Activated naive CD8-positive, alpha-beta T cell (primary cell): ENCODE results near the gene MAD1L1.

Source experiments
- H3K27ac Mint-ChIP-seq: one replicate; pipeline ENCODE4 v1.8.0; 2021; ENCODE audit warnings: mixed read lengths
- H3K27me3 Mint-ChIP-seq: one replicate; pipeline ENCODE4 v1.8.0; 2021; ENCODE audit warnings: mixed read lengths
- H3K36me3 Mint-ChIP-seq: one replicate; pipeline ENCODE4 v1.8.0; 2021; ENCODE audit warnings: mixed read lengths
- H3K4me1 Mint-ChIP-seq: one replicate; pipeline ENCODE4 v1.8.0; 2021; ENCODE audit warnings: low read depth, mixed read lengths
- H3K4me3 Mint-ChIP-seq: one replicate; pipeline ENCODE4 v1.8.0; 2021; ENCODE audit warnings: mild to moderate bottlenecking, mixed read lengths
- H3K9me3 Mint-ChIP-seq: one replicate; pipeline ENCODE4 v1.8.0; 2021; ENCODE audit warnings: low read depth, mixed read lengths

MAD1L1 gene

GRCh38 chr7:1917221-1918062 is 315.3 kb downstream of the MAD1L1 start:
- Mint-ChIP-seq H3K27ac (no peak overlapping the region), H3K4me1 (peaks cover 47% of the 10 kb centered on the region), H3K27me3 (no peaks in the 10 kb centered on the region), H3K4me3 (no peak overlapping the region), H3K36me3 (peaks cover 2% of the 10 kb centered on the region), H3K9me3 (no peaks in the 10 kb centered on the region)

GRCh38 chr7:1916601-1916970 is 316.2 kb downstream of the MAD1L1 start:
- Mint-ChIP-seq H3K36me3 (peaks cover 2% of the 10 kb centered on the region), H3K4me1 (peaks cover 39% of the 10 kb centered on the region), H3K27ac (no peak overlapping the region), H3K9me3 (no peaks in the 10 kb centered on the region), H3K27me3 (no peaks in the 10 kb centered on the region), H3K4me3 (no peak overlapping the region)

GRCh38 chr7:1915956-1916600 is 316.7 kb downstream of the MAD1L1 start:
- Mint-ChIP-seq H3K4me3 (no peak overlapping the region), H3K4me1 (peaks cover 35% of the 10 kb centered on the region), H3K36me3 (peaks cover 2% of the 10 kb centered on the region), H3K9me3 (no peaks in the 10 kb centered on the region), H3K27ac (no peak overlapping the region), H3K27me3 (no peaks in the 10 kb centered on the region)

- H3K27ac Mint-ChIP-seq, result no peak overlapping the region
- peaks cover 29% of the 10 kb centered on the region for H3K4me1 Mint-ChIP-seq
- no peaks in the 10 kb centered on the region for H3K27me3 Mint-ChIP-seq
These were observed 317.4 kb downstream of the MAD1L1 start for GRCh38 chr7:1915326-1915725.

GRCh38 chr7:1914743-1915142 is 318.0 kb downstream of the MAD1L1 start:
- Mint-ChIP-seq H3K4me3 (no peak overlapping the region), H3K27ac (no peak overlapping the region), H3K36me3 (peaks cover 2% of the 10 kb centered on the region), H3K27me3 (no peaks in the 10 kb centered on the region), H3K4me1 (peaks cover 23% of the 10 kb centered on the region), H3K9me3 (no peaks in the 10 kb centered on the region)

More at GRCh38 chr7:1915326-1915725, 317.4 kb downstream of the MAD1L1 start:
- Mint-ChIP-seq H3K36me3 (peaks cover 2% of the 10 kb centered on the region), H3K9me3 (no peaks in the 10 kb centered on the region), H3K4me3 (no peak overlapping the region)

- Mint-ChIP-seq H3K9me3 (no peaks in the 10 kb centered on the region), H3K27me3 (no peaks in the 10 kb centered on the region), H3K27ac (no peak overlapping the region), H3K4me3 (no peak overlapping the region), H3K4me1 (peaks cover 19% of the 10 kb centered on the region), H3K36me3 (peaks cover 2% of the 10 kb centered on the region)
These were observed 318.4 kb downstream of the MAD1L1 start for GRCh38 chr7:1914321-1914720.

GRCh38 chr7:1913466-1914282 is 319.1 kb downstream of the MAD1L1 start:
- H3K36me3 Mint-ChIP-seq, result peaks cover 2% of the 10 kb centered on the region
- H3K27me3 Mint-ChIP-seq, result no peaks in the 10 kb centered on the region
- peaks cover 14% of the 10 kb centered on the region for H3K4me1 Mint-ChIP-seq
- H3K9me3 Mint-ChIP-seq, result no peaks in the 10 kb centered on the region
- H3K4me3 Mint-ChIP-seq, result no peak overlapping the region
- H3K27ac Mint-ChIP-seq, result no peak overlapping the region

GRCh38 chr7:1912593-1913465 is 319.9 kb downstream of the MAD1L1 start:
- Mint-ChIP-seq H3K4me3 (no peak overlapping the region), H3K9me3 (no peaks in the 10 kb centered on the region), H3K36me3 (peaks cover 2% of the 10 kb centered on the region), H3K27me3 (no peaks in the 10 kb centered on the region), H3K27ac (no peak overlapping the region), H3K4me1 (peaks cover 13% of the 10 kb centered on the region)

- H3K27me3 Mint-ChIP-seq, result no peaks in the 10 kb centered on the region
- H3K4me3 Mint-ChIP-seq, result no peak overlapping the region
- peaks cover 8% of the 10 kb centered on the region for H3K4me1 Mint-ChIP-seq
- H3K9me3 Mint-ChIP-seq, result no peaks in the 10 kb centered on the region
- H3K27ac Mint-ChIP-seq, result no peak overlapping the region
- H3K36me3 Mint-ChIP-seq, result peaks cover 2% of the 10 kb centered on the region
These were observed 321.2 kb downstream of the MAD1L1 start for GRCh38 chr7:1911571-1911970.

GRCh38 chr7:1910827-1911226 is 321.9 kb downstream of the MAD1L1 start:
- H3K4me3 Mint-ChIP-seq, result no peak overlapping the region
- no peaks in the 10 kb centered on the region for H3K36me3 Mint-ChIP-seq
- no peak overlapping the region for H3K27ac Mint-ChIP-seq
- H3K9me3 Mint-ChIP-seq, result no peaks in the 10 kb centered on the region
- no peaks in the 10 kb centered on the region for H3K27me3 Mint-ChIP-seq
- peaks cover 6% of the 10 kb centered on the region for H3K4me1 Mint-ChIP-seq

- no peaks in the 10 kb centered on the region for H3K36me3 Mint-ChIP-seq
- no peak overlapping the region for H3K27ac Mint-ChIP-seq
- no peaks in the 10 kb centered on the region for H3K9me3 Mint-ChIP-seq
- H3K4me1 Mint-ChIP-seq, result peaks cover 6% of the 10 kb centered on the region
- H3K27me3 Mint-ChIP-seq, result no peaks in the 10 kb centered on the region
- H3K4me3 Mint-ChIP-seq, result no peak overlapping the region
These were observed 322.6 kb downstream of the MAD1L1 start for GRCh38 chr7:1910081-1910685.

GRCh38 chr7:1909476-1909875 is 323.3 kb downstream of the MAD1L1 start:
- Mint-ChIP-seq H3K4me1 (peaks cover 5% of the 10 kb centered on the region), H3K27ac (no peak overlapping the region), H3K9me3 (no peaks in the 10 kb centered on the region), H3K4me3 (no peak overlapping the region), H3K27me3 (no peaks in the 10 kb centered on the region), H3K36me3 (no peaks in the 10 kb centered on the region)

GRCh38 chr7:1908823-1909420 is 323.8 kb downstream of the MAD1L1 start:
- peaks cover 5% of the 10 kb centered on the region for H3K4me1 Mint-ChIP-seq
- no peak overlapping the region for H3K4me3 Mint-ChIP-seq
- no peak overlapping the region for H3K27ac Mint-ChIP-seq
- H3K36me3 Mint-ChIP-seq, result no peaks in the 10 kb centered on the region
- no peaks in the 10 kb centered on the region for H3K27me3 Mint-ChIP-seq
- H3K9me3 Mint-ChIP-seq, result no peaks in the 10 kb centered on the region
